ENCODE measurements around the gene DNAJC16.

- TF ChIP-seq, protein P1, sequence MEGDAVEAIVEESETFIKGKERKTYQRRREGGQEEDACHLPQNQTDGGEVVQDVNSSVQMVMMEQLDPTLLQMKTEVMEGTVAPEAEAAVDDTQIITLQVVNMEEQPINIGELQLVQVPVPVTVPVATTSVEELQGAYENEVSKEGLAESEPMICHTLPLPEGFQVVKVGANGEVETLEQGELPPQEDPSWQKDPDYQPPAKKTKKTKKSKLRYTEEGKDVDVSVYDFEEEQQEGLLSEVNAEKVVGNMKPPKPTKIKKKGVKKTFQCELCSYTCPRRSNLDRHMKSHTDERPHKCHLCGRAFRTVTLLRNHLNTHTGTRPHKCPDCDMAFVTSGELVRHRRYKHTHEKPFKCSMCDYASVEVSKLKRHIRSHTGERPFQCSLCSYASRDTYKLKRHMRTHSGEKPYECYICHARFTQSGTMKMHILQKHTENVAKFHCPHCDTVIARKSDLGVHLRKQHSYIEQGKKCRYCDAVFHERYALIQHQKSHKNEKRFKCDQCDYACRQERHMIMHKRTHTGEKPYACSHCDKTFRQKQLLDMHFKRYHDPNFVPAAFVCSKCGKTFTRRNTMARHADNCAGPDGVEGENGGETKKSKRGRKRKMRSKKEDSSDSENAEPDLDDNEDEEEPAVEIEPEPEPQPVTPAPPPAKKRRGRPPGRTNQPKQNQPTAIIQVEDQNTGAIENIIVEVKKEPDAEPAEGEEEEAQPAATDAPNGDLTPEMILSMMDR (IDR thresholded peaks at IDR 0.05) = no peak
- TF ChIP-seq EP300 (IDR thresholded peaks at IDR 0.05) (no peak), POLR2A (IDR thresholded peaks at IDR 0.05) (no peak)
These were observed 83.5 kb downstream of the DNAJC16 start for GRCh38 chr1:15610167-15610566.
